ENCODE data around the gene HNRNPDL.
A peak's percentile ranks its signal among the peaks of the same experiment; 100 is the strongest.
"Not testable (repeated sequence)": the region's sequence is repeated elsewhere in the genome, so short reads cannot be mapped to it uniquely, and the experiment has no call there.

Gene HNRNPDL

GRCh38 chr4:82425478-82425877, 4.8 kb downstream of the HNRNPDL start:
- no peak for TF ChIP-seq CTCF (conservative IDR thresholded peaks at IDR 0.05; ENCODE audit: low read length)
- H3K4me3 ChIP-seq (ENCODE audit: low read length) = no peak overlapping the region
- DNase-seq (ENCODE audit: low read depth) = no peak

GRCh38 chr4:82423245-82424054, 6.8 kb downstream of the HNRNPDL start:
- DNase-seq (ENCODE audit: low read depth) = peak; percentile 33
- TF ChIP-seq CTCF (conservative IDR thresholded peaks at IDR 0.05; ENCODE audit: low read length) = no peak
- H3K4me3 ChIP-seq (ENCODE audit: low read length) = no peak overlapping the region

GRCh38 chr4:82422616-82423015, 7.6 kb downstream of the HNRNPDL start:
- DNase-seq (ENCODE audit: low read depth) = no peak
- no peak overlapping the region for H3K4me3 ChIP-seq (ENCODE audit: low read length)
- TF ChIP-seq CTCF (conservative IDR thresholded peaks at IDR 0.05; ENCODE audit: low read length) = no peak

- TF ChIP-seq CTCF (conservative IDR thresholded peaks at IDR 0.05; ENCODE audit: low read length) = no peak
These were observed 8.3 kb downstream of the HNRNPDL start for GRCh38 chr4:82421796-82422560.

GRCh38 chr4:82419451-82419850, 10.8 kb downstream of the HNRNPDL start:
- no peak for DNase-seq (ENCODE audit: low read depth)
- no peak for TF ChIP-seq CTCF (conservative IDR thresholded peaks at IDR 0.05; ENCODE audit: low read length)

More at GRCh38 chr4:82421796-82422560, 8.3 kb downstream of the HNRNPDL start:
- DNase-seq (ENCODE audit: low read depth) = no peak
- H3K4me3 ChIP-seq (ENCODE audit: low read length) = no peak overlapping the region

GRCh38 chr4:82415922-82416365, 14.3 kb downstream of the HNRNPDL start:
- no peak for TF ChIP-seq CTCF (conservative IDR thresholded peaks at IDR 0.05; ENCODE audit: low read length)
- no peak for DNase-seq (ENCODE audit: low read depth)
- no peak overlapping the region for H3K4me3 ChIP-seq (ENCODE audit: low read length)

More at GRCh38 chr4:82419451-82419850, 10.8 kb downstream of the HNRNPDL start:
- no peak overlapping the region for H3K4me3 ChIP-seq (ENCODE audit: low read length)

GRCh38 chr4:82415061-82415460, 15.2 kb downstream of the HNRNPDL start:
- DNase-seq (ENCODE audit: low read depth); H3K4me3 ChIP-seq (ENCODE audit: low read length): not testable (repeated sequence)

All from AG10803 (cell line).